CD4-positive, CD25-positive, alpha-beta regulatory T cell (primary cell): ENCODE results near the gene CD9. TPM values are rescaled to one million over a fixed set of nuclear protein-coding genes. Genes with fewer than 3 reads are reported as not detected.
"Not testable (repeated sequence)": the region's sequence is repeated elsewhere in the genome, so short reads cannot be mapped to it uniquely, and the experiment has no call there.

Source experiments
- ATAC-seq, 2 donors: fragments of 150-1000 bp; cut with Tn5 transposase; one replicate each; pipeline ENCODE4 v1.10.0; 2021; ENCODE audit warnings: low read depth in 2 of 2, moderate number of reproducible peaks in 2 of 2, moderate library complexity in 1 of 2
- DNase-seq, 3 donors: peaks; one replicate each; pipeline versions ENCODE4 v3.0.0 to v3.0.0-alpha.2; 2012 to 2022; ENCODE audit warnings: mixed read lengths in 1 of 3
- H3K27ac ChIP-seq: one replicate; pipeline ENCODE4 v1.7.0; 2013; ENCODE audit warnings: mild to moderate bottlenecking, low read length; ENCODE audit not compliant: insufficient read depth, poor library complexity, severe bottlenecking
- H3K27me3 ChIP-seq: one replicate; pipeline ENCODE4 v1.7.0; 2013; ENCODE audit warnings: low read length; ENCODE audit not compliant: control insufficient read depth, insufficient read depth
- H3K36me3 ChIP-seq: one replicate; pipeline ENCODE4 v1.7.0; 2013; ENCODE audit warnings: mild to moderate bottlenecking, low read length, moderate library complexity; ENCODE audit not compliant: control insufficient read depth, insufficient read depth
- H3K4me1 ChIP-seq: 2 replicates; pipeline ENCODE4 v1.7.0; 2013; ENCODE audit warnings: mild to moderate bottlenecking, low read length; ENCODE audit not compliant: insufficient read depth, control insufficient read depth, poor library complexity, severe bottlenecking
- H3K4me3 ChIP-seq: one replicate; pipeline ENCODE4 v1.7.0; 2013; ENCODE audit warnings: low read depth, mild to moderate bottlenecking, low read length, moderate library complexity
- H3K9me3 ChIP-seq, 2 experiments: 1 replicate in 1 of 2; 2 replicates in 1 of 2; pipeline ENCODE4 v1.7.0; 2013; ENCODE audit warnings: low read length in 2 of 2, mild to moderate bottlenecking in 1 of 2, moderate library complexity in 1 of 2; ENCODE audit not compliant: control insufficient read depth in 2 of 2
- H3K27ac Mint-ChIP-seq, 3 donors: one replicate each; pipeline ENCODE4 v1.8.0; 2020 to 2022; ENCODE audit warnings: mild to moderate bottlenecking in 3 of 3, mixed read lengths in 3 of 3, moderate library complexity in 2 of 3
- H3K27me3 Mint-ChIP-seq: one replicate; pipeline ENCODE4 v1.8.0; 2022; ENCODE audit warnings: mild to moderate bottlenecking, mixed read lengths
- H3K36me3 Mint-ChIP-seq: one replicate; pipeline ENCODE4 v1.8.0; 2020; ENCODE audit warnings: mixed read lengths
- H3K4me1 Mint-ChIP-seq, 4 donors: one replicate each; pipeline ENCODE4 v1.8.0; 2020 to 2022; ENCODE audit warnings: mixed read lengths in 4 of 4, mild to moderate bottlenecking in 1 of 4
- H3K4me3 Mint-ChIP-seq, 4 donors: one replicate each; pipeline ENCODE4 v1.8.0; 2020 to 2022; ENCODE audit warnings: mild to moderate bottlenecking in 4 of 4, mixed read lengths in 4 of 4, moderate library complexity in 3 of 4
- H3K9me3 Mint-ChIP-seq, 7 donors: one replicate each; pipeline ENCODE4 v1.8.0; 2020 to 2022; ENCODE audit warnings: mixed read lengths in 7 of 7, mild to moderate bottlenecking in 3 of 7, moderate library complexity in 2 of 7
- polyA plus RNA-seq, 4 donors: library from polyadenylated mRNA; unstranded; fragments of 300-500 nt; fragmentation: Illumina TruSeq; gene quantifications; one replicate each; pipeline ENCODE4 v1.2.3, GENCODE V29; 2021
- total RNA-seq: library from RNA; stranded (reverse); gene quantifications from one replicate; pipeline ENCODE4 v1.2.3, GENCODE V29; 2022

The CD9 gene
- total and polyA plus RNA-seq, 5 donors from 2014 or later, result 3.6 to 10.3 (median 4.9) TPM

- H3K36me3 Mint-ChIP-seq, result peaks cover 5% of the 10 kb centered on the region
- H3K27ac Mint-ChIP-seq, result no peak overlapping the region
- H3K27me3 Mint-ChIP-seq, result peaks cover 44% of the 10 kb centered on the region
- Histone ChIP-seq H3K9me3 (no peaks in the 10 kb centered on the region), H3K27me3 (peaks cover 10% of the 10 kb centered on the region), H3K4me3 (no peak overlapping the region), H3K36me3 (no peaks in the 10 kb centered on the region), H3K4me1 (peaks cover 13% of the 10 kb centered on the region), H3K27ac (no peak overlapping the region)
- ATAC-seq, result no peak
- no peak for DNase-seq
- H3K4me3 Mint-ChIP-seq, result no peak overlapping the region
- peaks cover 0 to 18% (median 3%) of the 10 kb centered on the region in 4 donors for H3K4me1 Mint-ChIP-seq
- H3K9me3 Mint-ChIP-seq, result no peaks in the 10 kb centered on the region
Observed at GRCh38 chr12:6205144-6205539, 4.9 kb downstream of the CD9 start.

GRCh38 chr12:6205761-6206160 lies 5.6 kb downstream of the CD9 start:
- no peak overlapping the region for H3K27ac ChIP-seq
- Mint-ChIP-seq H3K4me3 (no peak overlapping the region), H3K36me3 (peaks cover 5% of the 10 kb centered on the region), H3K27ac (no peak overlapping the region), H3K9me3 (no peaks in the 10 kb centered on the region), H3K4me1 (peaks cover 0 to 22% (median 3%) of the 10 kb centered on the region in 4 donors), H3K27me3 (peaks cover 44% of the 10 kb centered on the region)
- peaks cover 7% of the 10 kb centered on the region for H3K4me1 ChIP-seq
- DNase-seq (no peak), ATAC-seq (no peak)
- no peaks in the 10 kb centered on the region for H3K36me3 ChIP-seq
- no peaks in the 10 kb centered on the region for H3K9me3 ChIP-seq
- no peak overlapping the region for H3K4me3 ChIP-seq
- peaks cover 10% of the 10 kb centered on the region for H3K27me3 ChIP-seq

- H3K4me3 Mint-ChIP-seq, result no peak overlapping the region
- H3K27me3 Mint-ChIP-seq, result peaks cover 42% of the 10 kb centered on the region
- no peaks in the 10 kb centered on the region for H3K9me3 Mint-ChIP-seq
Observed at GRCh38 chr12:6206327-6206726, 6.1 kb downstream of the CD9 start.

GRCh38 chr12:6207259-6207925 lies 7.2 kb downstream of the CD9 start:
- H3K27me3 ChIP-seq, result peaks cover 7% of the 10 kb centered on the region
- H3K4me3 Mint-ChIP-seq, result no peak overlapping the region
- no peak overlapping the region for H3K4me3 ChIP-seq
- DNase-seq (no peak), ATAC-seq (no peak)
- peaks cover 0 to 11% (median 2%) of the 10 kb centered on the region in 4 donors for H3K4me1 Mint-ChIP-seq
- peaks cover 3% of the 10 kb centered on the region for H3K36me3 Mint-ChIP-seq
- H3K27ac ChIP-seq, result no peak overlapping the region
- no peaks in the 10 kb centered on the region for H3K4me1 ChIP-seq
- peaks cover 31% of the 10 kb centered on the region for H3K27me3 Mint-ChIP-seq
- no peaks in the 10 kb centered on the region for H3K9me3 Mint-ChIP-seq
- H3K27ac Mint-ChIP-seq, result no peak overlapping the region
- no peaks in the 10 kb centered on the region for H3K9me3 ChIP-seq
- no peaks in the 10 kb centered on the region for H3K36me3 ChIP-seq

More at GRCh38 chr12:6206327-6206726, 6.1 kb downstream of the CD9 start:
- Histone ChIP-seq H3K9me3 (no peaks in the 10 kb centered on the region), H3K36me3 (no peaks in the 10 kb centered on the region), H3K27me3 (peaks cover 10% of the 10 kb centered on the region), H3K4me1 (peaks cover 2% of the 10 kb centered on the region), H3K27ac (no peak overlapping the region), H3K4me3 (no peak overlapping the region)
- peaks cover 0 to 20% (median 3%) of the 10 kb centered on the region in 4 donors for H3K4me1 Mint-ChIP-seq
- peaks cover 5% of the 10 kb centered on the region for H3K36me3 Mint-ChIP-seq
- ATAC-seq, result no peak
- no peak for DNase-seq
- no peak overlapping the region for H3K27ac Mint-ChIP-seq

GRCh38 chr12:6208130-6208529 lies 7.9 kb downstream of the CD9 start:
- H3K27me3 ChIP-seq, result no peaks in the 10 kb centered on the region
- peaks cover 0 to 8% (median 0%) of the 10 kb centered on the region in 4 donors for H3K4me1 Mint-ChIP-seq
- peaks cover 28% of the 10 kb centered on the region for H3K27me3 Mint-ChIP-seq
- no peaks in the 10 kb centered on the region for H3K4me1 ChIP-seq
- H3K27ac ChIP-seq, result no peak overlapping the region
- no peaks in the 10 kb centered on the region for H3K36me3 ChIP-seq
- H3K4me3 ChIP-seq, result no peak overlapping the region
- no peaks in the 10 kb centered on the region for H3K9me3 ChIP-seq
- H3K9me3 Mint-ChIP-seq, result no peaks in the 10 kb centered on the region
- no peak for DNase-seq
- no peaks in the 10 kb centered on the region for H3K36me3 Mint-ChIP-seq
- no peak for ATAC-seq
- H3K4me3 Mint-ChIP-seq, result no peak overlapping the region
- no peak overlapping the region for H3K27ac Mint-ChIP-seq

GRCh38 chr12:6209428-6209827 lies 9.2 kb downstream of the CD9 start:
- not testable (repeated sequence) for DNase-seq, H3K27ac ChIP-seq, H3K4me1 ChIP-seq, H3K36me3 ChIP-seq, H3K4me3 Mint-ChIP-seq, H3K4me3 ChIP-seq, H3K27ac Mint-ChIP-seq, H3K27me3 ChIP-seq, ATAC-seq, H3K36me3 Mint-ChIP-seq, H3K9me3 ChIP-seq, H3K9me3 Mint-ChIP-seq, H3K4me1 Mint-ChIP-seq
- H3K27me3 Mint-ChIP-seq, result peaks cover 23% of the 10 kb centered on the region

- Mint-ChIP-seq H3K4me1 (peaks cover 0 to 5% (median 0%) of the 10 kb centered on the region in 4 donors), H3K9me3 (no peaks in the 10 kb centered on the region), H3K36me3 (no peaks in the 10 kb centered on the region), H3K4me3 (no peak overlapping the region), H3K27ac (no peak overlapping the region), H3K27me3 (peaks cover 21% of the 10 kb centered on the region)
- DNase-seq (no peak), ATAC-seq (no peak)
- no peak overlapping the region for H3K4me3 ChIP-seq
- no peaks in the 10 kb centered on the region for H3K27me3 ChIP-seq
- no peaks in the 10 kb centered on the region for H3K4me1 ChIP-seq
- H3K9me3 ChIP-seq, result no peaks in the 10 kb centered on the region
- no peak overlapping the region for H3K27ac ChIP-seq
- H3K36me3 ChIP-seq, result no peaks in the 10 kb centered on the region
Observed at GRCh38 chr12:6211421-6211869, 11.2 kb downstream of the CD9 start.

- Histone ChIP-seq H3K4me1 (no peaks in the 10 kb centered on the region), H3K27me3 (no peaks in the 10 kb centered on the region), H3K27ac (no peak overlapping the region), H3K9me3 (no peaks in the 10 kb centered on the region), H3K36me3 (no peaks in the 10 kb centered on the region), H3K4me3 (no peak overlapping the region)
- peaks cover 0 to 5% (median 0%) of the 10 kb centered on the region in 4 donors for H3K4me1 Mint-ChIP-seq
- no peak overlapping the region for H3K4me3 Mint-ChIP-seq
- DNase-seq, result no peak
- no peaks in the 10 kb centered on the region for H3K9me3 Mint-ChIP-seq
- H3K27me3 Mint-ChIP-seq, result peaks cover 16% of the 10 kb centered on the region
- no peaks in the 10 kb centered on the region for H3K36me3 Mint-ChIP-seq
- ATAC-seq, result no peak
- H3K27ac Mint-ChIP-seq, result no peak overlapping the region
Observed at GRCh38 chr12:6212086-6212485, 11.9 kb downstream of the CD9 start.
